SK-N-SH (cell line): ENCODE results near the gene ZNF8. TPM values are rescaled to one million over a fixed set of nuclear protein-coding genes. Genes with fewer than 3 reads are reported as not detected.

Source experiments
- CTCF ChIA-PET: fragments of 300-600, 350-600 bp; formaldehyde crosslinking; extraction: SDS; loops from one replicate; lab custom pipeline; 2021; lab: Yijun Ruan, JAX
- POLR2A ChIA-PET: fragments of 350-600 bp; sonication (Branson Sonifier 250); formaldehyde crosslinking; extraction: SDS; loops from one replicate; lab custom pipeline; 2020; ENCODE audit warnings: antibody characterized with exemption, inconsistent platforms; lab: Yijun Ruan, JAX
- DNase-seq: peaks from one replicate; pipeline ENCODE4 v3.0.0; 2012
- H2AFZ ChIP-seq: fragments of 200-600 bp; sonication (generic); 2 replicates; pipeline ENCODE4 v1.8.1; 2016; ENCODE audit warnings: antibody characterized with exemption, mild to moderate bottlenecking, low read depth
- H3F3A ChIP-seq: fragments of 200-600 bp; sonication (generic); replicated peaks from 2 replicates; pipeline ENCODE3; 2016; ENCODE audit warnings: antibody characterized with exemption, mild to moderate bottlenecking; ENCODE audit not compliant: insufficient read depth
- H3K27ac ChIP-seq, 2 experiments: fragments of 200-500 bp in 1 of 2; fragments of 200-600 bp in 1 of 2; sonication (Bioruptor generic) in 1 of 2; sonication (generic), shearing (Covaris generic) in 1 of 2; 2 replicates each; pipeline versions ENCODE4 v1.5.1 to v1.6.1; 2014 to 2016; ENCODE audit warnings: low read depth in 2 of 2, inconsistent platforms in 1 of 2, low read length in 1 of 2, mild to moderate bottlenecking in 1 of 2, mixed read lengths in 1 of 2
- H3K27me3 ChIP-seq: fragments of 200-600 bp; sonication (generic), shearing (Covaris generic); 2 replicates; pipeline ENCODE4 v1.6.1; 2016; ENCODE audit warnings: mixed run types; ENCODE audit not compliant: insufficient read depth
- H3K36me3 ChIP-seq, 2 experiments: fragments of 200-500 bp in 1 of 2; fragments of 200-600 bp in 1 of 2; sonication (Bioruptor generic) in 1 of 2; sonication (generic) in 1 of 2; replicated peaks in 1 of 2; 2 replicates each; pipeline versions ENCODE3 to v1.5.1; 2014 to 2016; ENCODE audit warnings: low read length in 1 of 2, mild to moderate bottlenecking in 1 of 2; ENCODE audit not compliant: insufficient read depth in 2 of 2, control insufficient read depth in 1 of 2
- H3K4me1 ChIP-seq, 2 experiments: fragments of 200-500 bp in 1 of 2; fragments of 200-600 bp in 1 of 2; sonication (Bioruptor generic) in 1 of 2; sonication (generic), shearing (Covaris generic) in 1 of 2; 2 replicates each; pipeline versions ENCODE4 v1.5.1 to v1.6.1; 2014 to 2016; ENCODE audit warnings: low read depth in 1 of 2, low read length in 1 of 2, mixed run types in 1 of 2; ENCODE audit not compliant: insufficient read depth in 2 of 2, control insufficient read depth in 1 of 2
- H3K4me2 ChIP-seq: fragments of 200-600 bp; sonication (generic), shearing (Covaris generic); 2 replicates; pipeline ENCODE4 v1.6.1; 2017; ENCODE audit warnings: mixed run types
- H3K4me3 ChIP-seq, 2 experiments: fragments of 200-500 bp in 1 of 2; fragments of 200-600 bp in 1 of 2; sonication (Bioruptor generic) in 1 of 2; sonication (generic), shearing (Covaris generic) in 1 of 2; 2 replicates each; pipeline versions ENCODE4 v1.5.1 to v1.8.1; 2014 to 2016; ENCODE audit warnings: low read depth in 2 of 2, inconsistent platforms in 1 of 2, low read length in 1 of 2, mild to moderate bottlenecking in 1 of 2, mixed read lengths in 1 of 2, moderate library complexity in 1 of 2
- H3K79me2 ChIP-seq: fragments of 200-600 bp; sonication (generic); 2 replicates; pipeline ENCODE4 v1.8.1; 2017; ENCODE audit warnings: mild to moderate bottlenecking; ENCODE audit not compliant: insufficient read depth
- H3K9ac ChIP-seq: fragments of 200-600 bp; sonication (generic); 2 replicates; pipeline ENCODE4 v1.6.1; 2017; ENCODE audit warnings: mixed run types
- H3K9me2 ChIP-seq: fragments of 200-600 bp; sonication (generic); 2 replicates; pipeline ENCODE4 v1.6.1; 2017; ENCODE audit warnings: mixed run types
- H3K9me3 ChIP-seq: fragments of 200-600 bp; sonication (generic); 2 replicates; pipeline ENCODE4 v1.6.1; 2017; ENCODE audit warnings: mixed run types, mild to moderate bottlenecking, moderate library complexity
- H4K20me1 ChIP-seq: fragments of 200-600 bp; sonication (generic); 2 replicates; pipeline ENCODE4 v1.6.1; 2017; ENCODE audit warnings: mild to moderate bottlenecking, mixed run types; ENCODE audit not compliant: insufficient read depth
- EP300 ChIP-seq, 2 experiments: IDR thresholded peaks; 2 replicates each; pipeline versions ENCODE4 v1.4.0 to v1.6.1; 2012; ENCODE audit warnings: borderline replicate concordance in 1 of 2, low read depth in 1 of 2, low read length in 1 of 2
- FOXM1 ChIP-seq: IDR thresholded peaks from 2 replicates; pipeline ENCODE4 v1.4.0; 2012; ENCODE audit warnings: low read depth, mild to moderate bottlenecking
- GABPA ChIP-seq: IDR thresholded peaks from 2 replicates; pipeline ENCODE4 v1.4.0; 2012; ENCODE audit warnings: low read depth, mild to moderate bottlenecking
- GATA2 ChIP-seq: sonication (generic); formaldehyde crosslinking; IDR thresholded peaks from 2 replicates; pipeline ENCODE4 v1.5.0; 2020; ENCODE audit warnings: mild to moderate bottlenecking, missing genetic modification reagents
- IRF3 ChIP-seq: fragments of 150-350 bp; IDR thresholded peaks from 2 replicates; pipeline ENCODE4 v1.6.1; 2016; ENCODE audit warnings: mild to moderate bottlenecking, low read depth, low read length
- JUND ChIP-seq: IDR thresholded peaks from 2 replicates; pipeline ENCODE4 v1.4.0; 2012
- MAX ChIP-seq: IDR thresholded peaks from 2 replicates; pipeline ENCODE4 v1.4.0; 2012; ENCODE audit warnings: low read depth
- MEF2A ChIP-seq: IDR thresholded peaks from 2 replicates; pipeline ENCODE4 v1.4.0; 2012; ENCODE audit warnings: low read depth, borderline replicate concordance
- MXI1 ChIP-seq: IDR thresholded peaks from 2 replicates; pipeline ENCODE4 v1.6.1; 2012; ENCODE audit warnings: mild to moderate bottlenecking, low read depth, low read length, improper control_type of control experiment
- NFIC ChIP-seq: IDR thresholded peaks from 2 replicates; pipeline ENCODE4 v1.4.0; 2012; ENCODE audit warnings: borderline replicate concordance
- NRF1 ChIP-seq: IDR thresholded peaks from 2 replicates; pipeline ENCODE4 v1.6.1; 2012; ENCODE audit warnings: low read depth, mild to moderate bottlenecking, low read length
- PBX3 ChIP-seq: IDR thresholded peaks from 2 replicates; pipeline ENCODE4; 2012
- POLR2AphosphoS5 ChIP-seq: IDR thresholded peaks from 2 replicates; pipeline ENCODE4 v1.6.1; 2012; ENCODE audit warnings: low read depth, low read length
- SIN3A ChIP-seq: IDR thresholded peaks from 2 replicates; pipeline ENCODE4 v1.6.1; 2012; ENCODE audit warnings: low read depth, mild to moderate bottlenecking, low read length, moderate library complexity, borderline replicate concordance
- SMC3 ChIP-seq: IDR thresholded peaks from 2 replicates; pipeline ENCODE4 v1.6.1; 2012; ENCODE audit warnings: low read depth, low read length, improper control_type of control experiment
- TAF1 ChIP-seq: IDR thresholded peaks from 2 replicates; pipeline ENCODE4 v1.6.1; 2012; ENCODE audit warnings: low read depth, mild to moderate bottlenecking, low read length, moderate library complexity, borderline replicate concordance
- YY1 ChIP-seq: IDR thresholded peaks from 2 replicates; pipeline ENCODE4 v1.4.0; 2012; ENCODE audit warnings: low read depth, mild to moderate bottlenecking
- WGBS: methylation state at CpG from one replicate; pipeline ENCODE4 v1.1.6; 2017; ENCODE audit warnings: low lambda C conversion rate; 5-methylcytosine and 5-hydroxymethylcytosine counted together
- polyA plus RNA-seq, 3 experiments: library from polyadenylated mRNA; depleted of rRNA; stranded (reverse); fragments of >200 nt; gene quantifications; 2 replicates each; pipeline ENCODE4 v1.2.3, GENCODE V29; 2012
- TF ChIP-seq, protein P1 (sequence below): IDR thresholded peaks from 2 replicates; pipeline ENCODE4 v1.4.0; 2012; ENCODE audit warnings: low read depth, borderline replicate concordance
- TF ChIP-seq, protein P2 (sequence below): IDR thresholded peaks from 2 replicates; pipeline ENCODE4 v1.4.0; 2012; ENCODE audit warnings: low read depth, borderline replicate concordance

Gene ZNF8
- polyA plus RNA-seq, 1 of the 3 experiments (the other 2 are of a cell fraction), result 1.4 TPM

- no peaks in the 10 kb centered on the region for H3F3A ChIP-seq
- no peak overlapping the region for H3K4me2 ChIP-seq
- peaks cover 2 to 4% of the 10 kb centered on the region in 2 experiments for H3K36me3 ChIP-seq
- no peaks in the 10 kb centered on the region for H3K27me3 ChIP-seq
- H3K4me1 ChIP-seq, result peaks cover 0 to under 1% of the 10 kb centered on the region in 2 experiments; a peak in 2 of 4 replicates
- WGBS, result 95% methylated on average over 5 of the region's 9 CpGs
- DNase-seq, result no peak
- H3K9ac ChIP-seq, result no peak overlapping the region
- H3K4me3 ChIP-seq, result no peak overlapping the region
- no peak overlapping the region for H2AFZ ChIP-seq
- POLR2A ChIA-PET, result interaction anchor here (3.6 kb wide), 1 partner anchor 11 kb away, joined by 18 read pairs; the partner anchor contains the start of gene ZNF497
- no peaks in the 10 kb centered on the region for H4K20me1 ChIP-seq
- no peak overlapping the region for H3K27ac ChIP-seq
- peaks cover 38% of the 10 kb centered on the region for H3K79me2 ChIP-seq
- TF ChIP-seq YY1, result no peak
- TF ChIP-seq MAX, result no peak
- no peak for TF ChIP-seq NFIC
- TF ChIP-seq GABPA, result no peak
- TF ChIP-seq IRF3, result no peak
- no peak for TF ChIP-seq JUND
- TF ChIP-seq NRF1, result no peak
- no peak for TF ChIP-seq SIN3A
- TF ChIP-seq MXI1, result no peak
- TF ChIP-seq EP300 (IDR thresholded peaks at IDR 0.05; ENCODE audit: borderline replicate concordance in 1 of 2, low read depth in 1 of 2, low read length in 1 of 2), result no peak
- no peak for TF ChIP-seq FOXM1
- no peak for TF ChIP-seq MEF2A
- TF ChIP-seq, protein P1, sequence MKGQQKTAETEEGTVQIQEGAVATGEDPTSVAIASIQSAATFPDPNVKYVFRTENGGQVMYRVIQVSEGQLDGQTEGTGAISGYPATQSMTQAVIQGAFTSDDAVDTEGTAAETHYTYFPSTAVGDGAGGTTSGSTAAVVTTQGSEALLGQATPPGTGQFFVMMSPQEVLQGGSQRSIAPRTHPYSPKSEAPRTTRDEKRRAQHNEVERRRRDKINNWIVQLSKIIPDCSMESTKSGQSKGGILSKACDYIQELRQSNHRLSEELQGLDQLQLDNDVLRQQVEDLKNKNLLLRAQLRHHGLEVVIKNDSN, result no peak
- no peak for TF ChIP-seq TAF1
- TF ChIP-seq PBX3, result no peak
- TF ChIP-seq GATA2 (CRISPR knock-in tag), result no peak
- TF ChIP-seq SMC3, result no peak
- TF ChIP-seq POLR2AphosphoS5, result no peak
- TF ChIP-seq, protein P2, sequence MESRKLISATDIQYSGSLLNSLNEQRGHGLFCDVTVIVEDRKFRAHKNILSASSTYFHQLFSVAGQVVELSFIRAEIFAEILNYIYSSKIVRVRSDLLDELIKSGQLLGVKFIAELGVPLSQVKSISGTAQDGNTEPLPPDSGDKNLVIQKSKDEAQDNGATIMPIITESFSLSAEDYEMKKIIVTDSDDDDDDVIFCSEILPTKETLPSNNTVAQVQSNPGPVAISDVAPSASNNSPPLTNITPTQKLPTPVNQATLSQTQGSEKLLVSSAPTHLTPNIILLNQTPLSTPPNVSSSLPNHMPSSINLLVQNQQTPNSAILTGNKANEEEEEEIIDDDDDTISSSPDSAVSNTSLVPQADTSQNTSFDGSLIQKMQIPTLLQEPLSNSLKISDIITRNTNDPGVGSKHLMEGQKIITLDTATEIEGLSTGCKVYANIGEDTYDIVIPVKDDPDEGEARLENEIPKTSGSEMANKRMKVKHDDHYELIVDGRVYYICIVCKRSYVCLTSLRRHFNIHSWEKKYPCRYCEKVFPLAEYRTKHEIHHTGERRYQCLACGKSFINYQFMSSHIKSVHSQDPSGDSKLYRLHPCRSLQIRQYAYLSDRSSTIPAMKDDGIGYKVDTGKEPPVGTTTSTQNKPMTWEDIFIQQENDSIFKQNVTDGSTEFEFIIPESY, result no peak
- no peaks in the 10 kb centered on the region for H3K9me3 ChIP-seq
- no peaks in the 10 kb centered on the region for H3K9me2 ChIP-seq
- CTCF ChIA-PET, result interaction anchor here (1.3 kb wide), 1 partner anchor 23 kb away, joined by 4 read pairs; no protein-coding TSS in a partner anchor
These were observed 72.8 kb downstream of the ZNF8 start for GRCh38 chr19:58351558-58351878.
